ENCODE measurements around the gene CST3.

DNA sequence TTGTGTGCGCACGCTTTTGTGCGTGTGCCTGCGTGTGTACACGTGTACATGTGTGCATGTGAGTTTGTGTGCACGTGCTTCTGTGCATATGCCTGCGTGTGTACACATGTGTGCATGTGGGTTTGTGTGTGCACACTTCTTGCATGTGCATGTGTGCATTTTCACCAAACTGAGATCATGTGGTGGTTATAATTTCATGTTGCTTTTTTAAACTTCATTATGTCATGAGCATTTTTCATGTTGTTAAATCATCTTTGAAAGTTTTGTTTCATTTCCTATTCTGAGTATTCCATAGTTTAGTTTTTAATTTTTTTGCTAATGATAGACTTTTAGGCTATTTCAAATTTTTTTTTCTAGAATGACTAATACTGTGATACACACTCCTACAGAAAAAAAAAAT lies 6.4 kb upstream of the CST3 start:
- TF ChIP-seq, protein P1, sequence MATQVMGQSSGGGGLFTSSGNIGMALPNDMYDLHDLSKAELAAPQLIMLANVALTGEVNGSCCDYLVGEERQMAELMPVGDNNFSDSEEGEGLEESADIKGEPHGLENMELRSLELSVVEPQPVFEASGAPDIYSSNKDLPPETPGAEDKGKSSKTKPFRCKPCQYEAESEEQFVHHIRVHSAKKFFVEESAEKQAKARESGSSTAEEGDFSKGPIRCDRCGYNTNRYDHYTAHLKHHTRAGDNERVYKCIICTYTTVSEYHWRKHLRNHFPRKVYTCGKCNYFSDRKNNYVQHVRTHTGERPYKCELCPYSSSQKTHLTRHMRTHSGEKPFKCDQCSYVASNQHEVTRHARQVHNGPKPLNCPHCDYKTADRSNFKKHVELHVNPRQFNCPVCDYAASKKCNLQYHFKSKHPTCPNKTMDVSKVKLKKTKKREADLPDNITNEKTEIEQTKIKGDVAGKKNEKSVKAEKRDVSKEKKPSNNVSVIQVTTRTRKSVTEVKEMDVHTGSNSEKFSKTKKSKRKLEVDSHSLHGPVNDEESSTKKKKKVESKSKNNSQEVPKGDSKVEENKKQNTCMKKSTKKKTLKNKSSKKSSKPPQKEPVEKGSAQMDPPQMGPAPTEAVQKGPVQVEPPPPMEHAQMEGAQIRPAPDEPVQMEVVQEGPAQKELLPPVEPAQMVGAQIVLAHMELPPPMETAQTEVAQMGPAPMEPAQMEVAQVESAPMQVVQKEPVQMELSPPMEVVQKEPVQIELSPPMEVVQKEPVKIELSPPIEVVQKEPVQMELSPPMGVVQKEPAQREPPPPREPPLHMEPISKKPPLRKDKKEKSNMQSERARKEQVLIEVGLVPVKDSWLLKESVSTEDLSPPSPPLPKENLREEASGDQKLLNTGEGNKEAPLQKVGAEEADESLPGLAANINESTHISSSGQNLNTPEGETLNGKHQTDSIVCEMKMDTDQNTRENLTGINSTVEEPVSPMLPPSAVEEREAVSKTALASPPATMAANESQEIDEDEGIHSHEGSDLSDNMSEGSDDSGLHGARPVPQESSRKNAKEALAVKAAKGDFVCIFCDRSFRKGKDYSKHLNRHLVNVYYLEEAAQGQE (IDR thresholded peaks at IDR 0.05; ENCODE audit: insufficient read depth in 1 of 2, low read depth in 2 of 2, low read length in 1 of 2) = no peak
- TF ChIP-seq CTCF (IDR thresholded peaks at IDR 0.05) (no peak), POLR2AphosphoS5 (IDR thresholded peaks at IDR 0.05; ENCODE audit: low read depth, low read length) (no peak), SIN3A (IDR thresholded peaks at IDR 0.05; ENCODE audit: borderline replicate concordance, insufficient read depth, low read depth, low read length) (no peak)
